ENCODE measurements around the gene KAT6B.

Gene KAT6B

GRCh38 chr10:74967911-74968666 lies 141.7 kb downstream of the KAT6B start:
- no peak for TF ChIP-seq CTCF (IDR thresholded peaks at IDR 0.05; ENCODE audit: insufficient read depth, missing control alignments)
- no peak for FAIRE-seq
- no peak for DNase-seq (ENCODE audit: insufficient read length, low spot score)

GRCh38 chr10:74968667-74969061 lies 142.3 kb downstream of the KAT6B start:
- FAIRE-seq, result no peak
- TF ChIP-seq CTCF (IDR thresholded peaks at IDR 0.05; ENCODE audit: insufficient read depth, missing control alignments), result no peak
- DNase-seq (ENCODE audit: insufficient read length, low spot score), result no peak

GRCh38 chr10:74969093-74969492 lies 142.7 kb downstream of the KAT6B start:
- no peak for TF ChIP-seq CTCF (IDR thresholded peaks at IDR 0.05; ENCODE audit: insufficient read depth, missing control alignments)
- no peak for DNase-seq (ENCODE audit: insufficient read length, low spot score)
- FAIRE-seq, result no peak

- no peak for DNase-seq (ENCODE audit: insufficient read length, low spot score)
- no peak for FAIRE-seq
- no peak for TF ChIP-seq CTCF (IDR thresholded peaks at IDR 0.05; ENCODE audit: insufficient read depth, missing control alignments)
These were observed 143.1 kb downstream of the KAT6B start for GRCh38 chr10:74969530-74969929.

- DNase-seq (ENCODE audit: insufficient read length, low spot score), result no peak
- FAIRE-seq, result no peak
- TF ChIP-seq CTCF (IDR thresholded peaks at IDR 0.05; ENCODE audit: insufficient read depth, missing control alignments), result no peak
These were observed 147.5 kb downstream of the KAT6B start for GRCh38 chr10:74973741-74974392.

GRCh38 chr10:74975758-74976157 lies 149.4 kb downstream of the KAT6B start:
- FAIRE-seq (no peak), DNase-seq (ENCODE audit: insufficient read length, low spot score) (no peak)
- no peak for TF ChIP-seq CTCF (IDR thresholded peaks at IDR 0.05; ENCODE audit: insufficient read depth, missing control alignments)

- FAIRE-seq, result no peak
- DNase-seq (ENCODE audit: insufficient read length, low spot score), result no peak
- TF ChIP-seq CTCF (IDR thresholded peaks at IDR 0.05; ENCODE audit: insufficient read depth, missing control alignments), result no peak
These were observed 150.2 kb downstream of the KAT6B start for GRCh38 chr10:74976565-74976964.

All from D721Med (cell line).